ENCODE data around the gene SCN11A. TPM values are rescaled to one million over a fixed set of nuclear protein-coding genes. Genes with fewer than 3 reads are reported as not detected.

SCN11A gene
- total and polyA plus RNA-seq, 9 of the 15 experiments (the other 6 are each of a cell fraction or from before 2014, with no cell fraction given): 0.01 to 0.05 (median 0.04) TPM; not detected in 6

DNA sequence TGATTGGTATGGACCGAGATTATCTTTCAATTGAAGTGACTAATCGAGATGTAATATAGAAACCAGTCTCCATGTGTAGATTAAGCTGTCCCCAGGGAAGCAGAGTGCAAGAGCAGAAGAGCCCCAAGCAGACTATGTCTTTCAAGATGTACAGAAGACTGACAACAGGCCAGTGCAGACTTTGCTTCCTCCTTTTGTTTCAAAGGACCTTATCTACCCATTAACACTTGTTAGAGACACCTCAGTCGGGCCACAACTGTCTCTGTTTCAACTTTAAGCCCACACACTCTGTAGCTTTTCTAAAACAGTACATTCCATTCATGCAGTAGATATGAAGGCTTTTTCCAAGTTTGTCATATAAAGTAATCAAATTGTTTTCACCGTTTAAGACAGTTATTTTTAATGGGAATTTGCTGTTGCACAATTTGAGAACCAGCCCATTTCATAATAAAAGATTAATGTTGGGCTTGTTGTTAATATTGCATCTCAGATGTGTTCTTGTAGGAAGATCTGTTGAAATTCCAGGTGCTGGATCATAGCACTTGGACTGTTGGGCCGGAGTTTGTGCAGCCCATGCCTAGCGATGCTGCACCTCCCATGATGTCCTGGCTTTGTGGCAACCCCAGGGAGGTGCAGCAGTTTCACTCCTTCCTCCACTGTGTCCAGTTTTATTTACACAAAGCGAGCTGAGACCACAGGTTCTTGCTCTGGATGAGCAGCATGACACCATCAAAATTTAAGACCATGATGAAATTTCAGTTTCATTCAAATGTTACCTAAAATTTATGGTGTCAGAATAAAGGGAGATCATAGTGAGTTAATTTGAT is 43.3 kb upstream of the SCN11A start:
- TSS peak; percentile 18 for BruUV-seq (replicated peaks)
- ATAC-seq: peak; percentile 16; the same call in 2 of the 3 replicates
- in situ Hi-C loops (cut with MboI): no loop called here

More for the DNA sequence above, 43.3 kb upstream of the SCN11A start:
- DNase-seq (ENCODE audit: extremely low read depth in 1 of 4, low spot score in 3 of 4) (no peak), FAIRE-seq (peak; percentile 29)
- no peaks in the 10 kb centered on the region for H3K4me1 ChIP-seq (replicated peaks in 1 of 2; ENCODE audit: control insufficient read depth in 2 of 2, insufficient read depth in 2 of 2, low read length in 2 of 2)
- 66% methylated on average over 7 of the region's 7 CpGs for WGBS (ENCODE audit: insufficient coverage, low coverage, missing lambda C conversion rate)
- no peak overlapping the region for H3K9ac ChIP-seq (ENCODE audit: insufficient read depth in 1 of 2, low read depth in 2 of 2, low read length in 2 of 2)
- no peaks in the 10 kb centered on the region for H3K9me1 ChIP-seq (ENCODE audit: control insufficient read depth, insufficient read depth, low read length)
- no peak overlapping the region for H3K4me2 ChIP-seq (ENCODE audit: insufficient read depth, low read length)
- H3K36me3 ChIP-seq (ENCODE audit: control insufficient read depth, insufficient read depth, low read length): peaks cover 89% of the 10 kb centered on the region
- H3K4me3 ChIP-seq: no peak overlapping the region
- H3K9me3 ChIP-seq (replicated peaks; ENCODE audit: control insufficient read depth, insufficient read depth, low read depth, low read length): no peaks in the 10 kb centered on the region
- H2AFZ ChIP-seq (ENCODE audit: low read depth, low read length): no peak overlapping the region
- ChIA-PET CTCF (ENCODE audit: low intra/inter-chr PET ratio) (no interaction called here), POLR2A (interaction anchor here (0.6 to 1.8 kb wide), 6 partner anchors 10 to 83 kb away, joined by 3 to 5 read pairs (median 4); no protein-coding TSS in a partner anchor)
- no peaks in the 10 kb centered on the region for H3K79me2 ChIP-seq (ENCODE audit: control insufficient read depth, insufficient read depth, low read length)
- 0 out of 2 replicates have a peak, but pooled peaks cover 4% of the 10 kb centered on the region for H4K20me1 ChIP-seq (replicated peaks; ENCODE audit: control insufficient read depth, insufficient read depth, low read length)
- intact Hi-C loops (cut with micrococcal nuclease): no loop called here
- no peak for TF ChIP-seq KLF16 (IDR thresholded peaks at IDR 0.05)
- TF ChIP-seq CEBPB (tag; IDR thresholded peaks at IDR 0.05): peak; percentile 47; the same call in 1 of the 2 replicates
- TF ChIP-seq ZNF444 (CRISPR knock-in tag; IDR thresholded peaks at IDR 0.05): no peak
- TF ChIP-seq SIX5 (IDR thresholded peaks at IDR 0.05; ENCODE audit: borderline replicate concordance in 1 of 2, insufficient read depth in 1 of 2, low read depth in 1 of 2, low read length in 2 of 2): 0 out of 4 replicates have a peak, but pooled peaks of 1 of the 2 experiments have one; percentile 9
- TF ChIP-seq, protein P1, sequence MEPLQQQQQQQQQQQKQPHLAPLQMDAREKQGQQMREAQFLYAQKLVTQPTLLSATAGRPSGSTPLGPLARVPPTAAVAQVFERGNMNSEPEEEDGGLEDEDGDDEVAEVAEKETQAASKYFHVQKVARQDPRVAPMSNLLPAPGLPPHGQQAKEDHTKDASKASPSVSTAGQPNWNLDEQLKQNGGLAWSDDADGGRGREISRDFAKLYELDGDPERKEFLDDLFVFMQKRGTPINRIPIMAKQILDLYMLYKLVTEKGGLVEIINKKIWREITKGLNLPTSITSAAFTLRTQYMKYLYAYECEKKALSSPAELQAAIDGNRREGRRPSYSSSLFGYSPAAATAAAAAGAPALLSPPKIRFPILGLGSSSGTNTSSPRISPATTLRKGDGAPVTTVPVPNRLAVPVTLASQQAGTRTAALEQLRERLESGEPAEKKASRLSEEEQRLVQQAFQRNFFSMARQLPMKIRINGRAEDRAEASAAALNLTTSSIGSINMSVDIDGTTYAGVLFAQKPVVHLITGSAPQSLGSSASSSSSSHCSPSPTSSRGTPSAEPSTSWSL (CRISPR knock-in tag; IDR thresholded peaks at IDR 0.05; ENCODE audit: borderline replicate concordance): no peak
- TF ChIP-seq CEBPG (CRISPR knock-in tag; IDR thresholded peaks at IDR 0.05): no peak
- peak in 1 of 2 experiments; percentile 55; a peak in 1 of 4 replicates for TF ChIP-seq CEBPG (tag; conservative IDR thresholded peaks at IDR 0.05 in 1 of 2, IDR thresholded peaks at IDR 0.05 in 1 of 2)
- no peak for TF ChIP-seq TOE1 (IDR thresholded peaks at IDR 0.05; ENCODE audit: borderline replicate concordance)
- TF ChIP-seq TOE1 (CRISPR knock-in tag; IDR thresholded peaks at IDR 0.05; ENCODE audit: borderline replicate concordance, low read depth): no peak
- no peaks in the 10 kb centered on the region for H3K27me3 ChIP-seq (ENCODE audit: control insufficient read depth in 2 of 2, insufficient read depth in 2 of 2, low read length in 2 of 2)
- no peak overlapping the region for H3K27ac ChIP-seq (ENCODE audit: extremely low read depth, low read depth, low read length)
